Epithelial cell of prostate (primary cell): ENCODE results near the gene RAB39B.
"Not testable (repeated sequence)": the region's sequence is repeated elsewhere in the genome, so short reads cannot be mapped to it uniquely, and the experiment has no call there.

Source experiments
- DNase-seq: peaks from one replicate; pipeline ENCODE4 v3.0.0-alpha.2; 2011; ENCODE audit warnings: low read depth, low spot score
- H3K27ac ChIP-seq: fragments of 450-650 bp; 2 replicates; pipeline ENCODE4 v1.5.1; 2017; ENCODE audit warnings: mild to moderate bottlenecking

Gene RAB39B

GRCh38 chrX:155263854-155264628 is at the start of gene RAB39B:
TSS of gene RAB39B (minus strand) at chrX:155264491. CDS start at chrX:155264288, 203 bp downstream.
- H3K27ac ChIP-seq = no peak within 1 kb of the TSS
- DNase-seq = peak; percentile 3

- no peak overlapping the region for H3K27ac ChIP-seq
- no peak for DNase-seq
Observed at GRCh38 chrX:155313766-155314165, 49.5 kb upstream of the RAB39B start.

GRCh38 chrX:155293771-155294170 is 29.5 kb upstream of the RAB39B start:
- DNase-seq = no peak
- H3K27ac ChIP-seq = no peak overlapping the region

- H3K27ac ChIP-seq = no peak overlapping the region
- no peak for DNase-seq
Observed at GRCh38 chrX:155279873-155280272, 15.6 kb upstream of the RAB39B start.

GRCh38 chrX:155270969-155271368 is 6.7 kb upstream of the RAB39B start:
- DNase-seq = no peak

GRCh38 chrX:155267995-155268394 is 3.7 kb upstream of the RAB39B start:
- not testable (repeated sequence) for DNase-seq, H3K27ac ChIP-seq

More at GRCh38 chrX:155270969-155271368, 6.7 kb upstream of the RAB39B start:
- no peak overlapping the region for H3K27ac ChIP-seq

- H3K27ac ChIP-seq = no peak overlapping the region
- no peak for DNase-seq
Observed at GRCh38 chrX:155266439-155266838, 2.1 kb upstream of the RAB39B start.

- no peak for DNase-seq
- H3K27ac ChIP-seq = no peak overlapping the region
Observed at GRCh38 chrX:155262970-155263754, 1.1 kb downstream of the RAB39B start.

- no peak for DNase-seq
- no peak overlapping the region for H3K27ac ChIP-seq
Observed at GRCh38 chrX:155259752-155260151, 4.5 kb downstream of the RAB39B start.

GRCh38 chrX:155251391-155251790 is 12.9 kb downstream of the RAB39B start:
- no peak overlapping the region for H3K27ac ChIP-seq
- DNase-seq = no peak

- H3K27ac ChIP-seq = no peak overlapping the region
- no peak for DNase-seq
Observed at GRCh38 chrX:155247497-155247896, 16.8 kb downstream of the RAB39B start.

GRCh38 chrX:155246748-155247147 is 17.5 kb downstream of the RAB39B start:
- H3K27ac ChIP-seq = no peak overlapping the region
- no peak for DNase-seq

- no peak overlapping the region for H3K27ac ChIP-seq
- DNase-seq = no peak
Observed at GRCh38 chrX:155242300-155242699, 22.0 kb downstream of the RAB39B start.

GRCh38 chrX:155237719-155238118 is 26.6 kb downstream of the RAB39B start:
- no peak overlapping the region for H3K27ac ChIP-seq
- DNase-seq = no peak

GRCh38 chrX:155235891-155236290 is 28.4 kb downstream of the RAB39B start:
- no peak overlapping the region for H3K27ac ChIP-seq

GRCh38 chrX:155231163-155231562 is 33.1 kb downstream of the RAB39B start:
- no peak overlapping the region for H3K27ac ChIP-seq
- DNase-seq = no peak

More at GRCh38 chrX:155235891-155236290, 28.4 kb downstream of the RAB39B start:
- DNase-seq = peak; percentile 12

GRCh38 chrX:155225774-155226173 is 38.5 kb downstream of the RAB39B start:
- no peak overlapping the region for H3K27ac ChIP-seq
- DNase-seq = no peak

- H3K27ac ChIP-seq, DNase-seq: not testable (repeated sequence)
Observed at GRCh38 chrX:155223746-155224145, 40.5 kb downstream of the RAB39B start.

- no peak for DNase-seq
- H3K27ac ChIP-seq = no peak overlapping the region
Observed at GRCh38 chrX:155221351-155221750, 42.9 kb downstream of the RAB39B start.

GRCh38 chrX:155218777-155219176 is 45.5 kb downstream of the RAB39B start:
- no peak for DNase-seq
- no peak overlapping the region for H3K27ac ChIP-seq

GRCh38 chrX:155216940-155217440 is 47.3 kb downstream of the RAB39B start:
- peak overlapping the region; percentile 49 for H3K27ac ChIP-seq

More at GRCh38 chrX:155216940-155217440, 47.3 kb downstream of the RAB39B start:
- DNase-seq = no peak
